ENCODE results near the gene ABHD4. TPM values are rescaled to one million over a fixed set of nuclear protein-coding genes. Genes with fewer than 3 reads are reported as not detected.

ABHD4 gene
- polyA plus RNA-seq, 2 of the 4 experiments (the other 2 are of a cell fraction), result 58.3 to 70.7 TPM

DNA sequence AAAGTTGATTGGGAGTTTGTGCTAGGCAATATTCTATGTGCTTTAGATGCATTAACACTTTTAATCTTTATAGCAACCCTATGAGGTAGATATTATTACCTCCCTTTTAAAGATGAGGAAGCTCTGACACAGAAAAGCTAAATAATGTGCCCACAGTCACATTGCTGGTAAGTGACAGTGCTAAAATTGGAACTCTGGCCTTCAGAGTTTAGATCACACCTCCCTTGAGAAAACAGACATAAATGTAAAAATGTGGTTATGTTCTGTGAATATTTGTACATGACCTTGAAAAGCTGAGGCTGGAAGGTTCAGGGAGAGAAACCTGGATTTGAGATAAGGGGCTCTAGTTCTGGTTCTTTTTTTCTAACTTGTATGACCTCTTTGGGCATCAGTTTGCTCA is 1.9 kb downstream of the ABHD4 start:
- Histone ChIP-seq H3K9me3 (no peaks in the 10 kb centered on the region), H3K4me1 (peaks cover 63% of the 10 kb centered on the region), H3K4me2 (peak overlapping the region; percentile 95), H3K4me3 (peak overlapping the region; percentile 84; the same call in 2 of the 3 replicates), H3K27ac (peak overlapping the region; percentile 86 to 91)
- CTCF ChIA-PET, result interaction anchor here (0.8 to 8.8 kb wide), 8 partner anchors 12 to 301 kb away, joined by 3 to 85 read pairs (median 28); partner anchors contain the start of gene DAD1
- TF ChIP-seq, protein P1, sequence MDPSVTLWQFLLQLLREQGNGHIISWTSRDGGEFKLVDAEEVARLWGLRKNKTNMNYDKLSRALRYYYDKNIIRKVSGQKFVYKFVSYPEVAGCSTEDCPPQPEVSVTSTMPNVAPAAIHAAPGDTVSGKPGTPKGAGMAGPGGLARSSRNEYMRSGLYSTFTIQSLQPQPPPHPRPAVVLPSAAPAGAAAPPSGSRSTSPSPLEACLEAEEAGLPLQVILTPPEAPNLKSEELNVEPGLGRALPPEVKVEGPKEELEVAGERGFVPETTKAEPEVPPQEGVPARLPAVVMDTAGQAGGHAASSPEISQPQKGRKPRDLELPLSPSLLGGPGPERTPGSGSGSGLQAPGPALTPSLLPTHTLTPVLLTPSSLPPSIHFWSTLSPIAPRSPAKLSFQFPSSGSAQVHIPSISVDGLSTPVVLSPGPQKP (IDR thresholded peaks at IDR 0.05; ENCODE audit: low read depth, low read length), result no peak
- no peak for TF ChIP-seq MAZ (IDR thresholded peaks at IDR 0.05; ENCODE audit: borderline replicate concordance, low read depth, low read length)
- TF ChIP-seq, protein P2, sequence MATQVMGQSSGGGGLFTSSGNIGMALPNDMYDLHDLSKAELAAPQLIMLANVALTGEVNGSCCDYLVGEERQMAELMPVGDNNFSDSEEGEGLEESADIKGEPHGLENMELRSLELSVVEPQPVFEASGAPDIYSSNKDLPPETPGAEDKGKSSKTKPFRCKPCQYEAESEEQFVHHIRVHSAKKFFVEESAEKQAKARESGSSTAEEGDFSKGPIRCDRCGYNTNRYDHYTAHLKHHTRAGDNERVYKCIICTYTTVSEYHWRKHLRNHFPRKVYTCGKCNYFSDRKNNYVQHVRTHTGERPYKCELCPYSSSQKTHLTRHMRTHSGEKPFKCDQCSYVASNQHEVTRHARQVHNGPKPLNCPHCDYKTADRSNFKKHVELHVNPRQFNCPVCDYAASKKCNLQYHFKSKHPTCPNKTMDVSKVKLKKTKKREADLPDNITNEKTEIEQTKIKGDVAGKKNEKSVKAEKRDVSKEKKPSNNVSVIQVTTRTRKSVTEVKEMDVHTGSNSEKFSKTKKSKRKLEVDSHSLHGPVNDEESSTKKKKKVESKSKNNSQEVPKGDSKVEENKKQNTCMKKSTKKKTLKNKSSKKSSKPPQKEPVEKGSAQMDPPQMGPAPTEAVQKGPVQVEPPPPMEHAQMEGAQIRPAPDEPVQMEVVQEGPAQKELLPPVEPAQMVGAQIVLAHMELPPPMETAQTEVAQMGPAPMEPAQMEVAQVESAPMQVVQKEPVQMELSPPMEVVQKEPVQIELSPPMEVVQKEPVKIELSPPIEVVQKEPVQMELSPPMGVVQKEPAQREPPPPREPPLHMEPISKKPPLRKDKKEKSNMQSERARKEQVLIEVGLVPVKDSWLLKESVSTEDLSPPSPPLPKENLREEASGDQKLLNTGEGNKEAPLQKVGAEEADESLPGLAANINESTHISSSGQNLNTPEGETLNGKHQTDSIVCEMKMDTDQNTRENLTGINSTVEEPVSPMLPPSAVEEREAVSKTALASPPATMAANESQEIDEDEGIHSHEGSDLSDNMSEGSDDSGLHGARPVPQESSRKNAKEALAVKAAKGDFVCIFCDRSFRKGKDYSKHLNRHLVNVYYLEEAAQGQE (IDR thresholded peaks at IDR 0.05), result no peak
- no peak for TF ChIP-seq ZSCAN20 (CRISPR knock-in tag; IDR thresholded peaks at IDR 0.05)
- TF ChIP-seq, protein P3, sequence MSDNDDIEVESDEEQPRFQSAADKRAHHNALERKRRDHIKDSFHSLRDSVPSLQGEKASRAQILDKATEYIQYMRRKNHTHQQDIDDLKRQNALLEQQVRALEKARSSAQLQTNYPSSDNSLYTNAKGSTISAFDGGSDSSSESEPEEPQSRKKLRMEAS (IDR thresholded peaks at IDR 0.05), result no peak
- TF ChIP-seq RARB (CRISPR knock-in tag; IDR thresholded peaks at IDR 0.05), result no peak
- no peak for TF ChIP-seq MAFK (IDR thresholded peaks at IDR 0.05; ENCODE audit: partially characterized antibody)
- no peak for TF ChIP-seq NFE2L2 (conservative IDR thresholded peaks at IDR 0.05; ENCODE audit: low read length)
- no peak for TF ChIP-seq FOSB (CRISPR knock-in tag; IDR thresholded peaks at IDR 0.05)
- TF ChIP-seq GATA3 (IDR thresholded peaks at IDR 0.05; ENCODE audit: borderline replicate concordance), result no peak
- no peak for TF ChIP-seq HDAC2 (IDR thresholded peaks at IDR 0.05)
- TF ChIP-seq ZC3H11A (IDR thresholded peaks at IDR 0.05), result no peak
- TF ChIP-seq, protein P4, sequence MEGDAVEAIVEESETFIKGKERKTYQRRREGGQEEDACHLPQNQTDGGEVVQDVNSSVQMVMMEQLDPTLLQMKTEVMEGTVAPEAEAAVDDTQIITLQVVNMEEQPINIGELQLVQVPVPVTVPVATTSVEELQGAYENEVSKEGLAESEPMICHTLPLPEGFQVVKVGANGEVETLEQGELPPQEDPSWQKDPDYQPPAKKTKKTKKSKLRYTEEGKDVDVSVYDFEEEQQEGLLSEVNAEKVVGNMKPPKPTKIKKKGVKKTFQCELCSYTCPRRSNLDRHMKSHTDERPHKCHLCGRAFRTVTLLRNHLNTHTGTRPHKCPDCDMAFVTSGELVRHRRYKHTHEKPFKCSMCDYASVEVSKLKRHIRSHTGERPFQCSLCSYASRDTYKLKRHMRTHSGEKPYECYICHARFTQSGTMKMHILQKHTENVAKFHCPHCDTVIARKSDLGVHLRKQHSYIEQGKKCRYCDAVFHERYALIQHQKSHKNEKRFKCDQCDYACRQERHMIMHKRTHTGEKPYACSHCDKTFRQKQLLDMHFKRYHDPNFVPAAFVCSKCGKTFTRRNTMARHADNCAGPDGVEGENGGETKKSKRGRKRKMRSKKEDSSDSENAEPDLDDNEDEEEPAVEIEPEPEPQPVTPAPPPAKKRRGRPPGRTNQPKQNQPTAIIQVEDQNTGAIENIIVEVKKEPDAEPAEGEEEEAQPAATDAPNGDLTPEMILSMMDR (IDR thresholded peaks at IDR 0.05), result no peak
- no peak for TF ChIP-seq KDM1A (IDR thresholded peaks at IDR 0.05; ENCODE audit: low read depth)
- DNase-seq (ENCODE audit: low read depth in 1 of 2, low spot score in 1 of 2), result no peak
- FAIRE-seq, result no peak
- POLR2A ChIA-PET, result interaction anchor here (1.3 to 2.9 kb wide), 5 partner anchors 11 to 53 kb away, joined by 3 to 16 read pairs (median 7); partner anchors contain the start of gene DAD1
- ATAC-seq, result no peak

DNA sequence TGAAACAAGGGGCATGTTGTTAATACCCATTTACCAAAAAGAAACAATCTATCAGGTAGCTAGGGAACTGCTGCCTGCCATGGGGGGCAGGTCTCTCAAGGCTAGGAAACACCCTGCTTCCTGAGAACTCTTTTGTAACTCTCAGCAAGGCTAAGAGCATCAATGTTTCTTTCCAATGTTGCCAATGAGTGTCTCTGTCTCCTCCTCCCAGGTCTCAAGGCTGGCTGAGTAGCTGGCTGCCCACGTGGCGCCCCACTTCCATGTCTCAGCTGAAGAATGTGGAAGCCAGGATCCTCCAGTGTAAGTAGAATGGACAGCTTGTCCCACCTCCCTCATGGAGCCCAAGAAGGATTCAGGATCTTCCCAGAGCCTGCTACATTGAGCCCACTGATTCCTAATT is 3.4 kb downstream of the ABHD4 start:
- WGBS (ENCODE audit: missing lambda C conversion rate), result 92% methylated on average over 2 of the region's 2 CpGs
- POLR2A ChIA-PET, result interaction anchor here (1.7 kb wide), 1 partner anchor 12 kb away, joined by 7 read pairs; the partner anchor contains the start of gene DAD1
- Histone ChIP-seq H3K9me3 (no peaks in the 10 kb centered on the region), H3K27ac (peak overlapping the region; percentile 69 to 91), H3K4me1 (peaks cover 77% of the 10 kb centered on the region), H3K4me3 (no peak overlapping the region), H3K4me2 (peak overlapping the region; percentile 95)
- FAIRE-seq, result no peak
- no peak for DNase-seq (ENCODE audit: low read depth in 1 of 2, low spot score in 1 of 2)
- no peak for ATAC-seq
- TF ChIP-seq EHMT2 (IDR thresholded peaks at IDR 0.05; ENCODE audit: low read depth) (no peak), RAD21 (conservative IDR thresholded peaks at IDR 0.05 in 1 of 2, IDR thresholded peaks at IDR 0.05 in 1 of 2) (no peak)
- CTCF ChIA-PET, result interaction anchor here (3.9 to 8.8 kb wide), 4 partner anchors 11 to 52 kb away, joined by 18 to 85 read pairs (median 61); partner anchors contain the start of gene DAD1

Data from A549 (cell line).